Thyroid gland (tissue), 4 donors: Measurements from ENCODE around the gene CRAMP1.

Experiments used
- CTCF ChIP-seq, 6 experiments: fragments of 200-600 bp in 3 of 6; fragments of 450-650 bp in 3 of 6; sonication (generic) in 3 of 6; IDR thresholded peaks; one replicate each; pipeline ENCODE4 v1.5.1; 2016 to 2019; ENCODE audit warnings: antibody characterized with exemption in 6 of 6, mild to moderate bottlenecking in 2 of 6, inconsistent platforms in 1 of 6, moderate library complexity in 1 of 6
- POLR2A ChIP-seq, 2 donors: fragments of 450-650 bp; IDR thresholded peaks; one replicate each; pipeline ENCODE4 v1.6.1; 2017; ENCODE audit warnings: antibody characterized with exemption in 2 of 2, mild to moderate bottlenecking in 2 of 2, moderate library complexity in 1 of 2

- TF ChIP-seq CTCF (IDR thresholded peaks at IDR 0.05) (no peak), POLR2A (IDR thresholded peaks at IDR 0.05) (no peak)
These were observed 1.1 kb downstream of the CRAMP1 start for GRCh38 chr16:1613211-1613622.
